SK-N-SH (cell line): ENCODE results near the gene TOPAZ1.

Experiments used
- CHD2 ChIP-seq: fragments of 150-350 bp; IDR thresholded peaks from 2 replicates; pipeline ENCODE4 v1.6.1; 2018; ENCODE audit warnings: low read length; ENCODE audit not compliant: partially characterized antibody
- EP300 ChIP-seq, 2 experiments: IDR thresholded peaks; 2 replicates each; pipeline versions ENCODE4 v1.4.0 to v1.6.1; 2012; ENCODE audit warnings: borderline replicate concordance in 1 of 2, low read depth in 1 of 2, low read length in 1 of 2
- EZH2phosphoT487 ChIP-seq: fragments of 200-600 bp; sonication (generic); IDR thresholded peaks from 2 replicates; pipeline ENCODE4 v1.6.1; 2017; ENCODE audit warnings: low read depth, mixed run types, mild to moderate bottlenecking, antibody characterized with exemption, moderate library complexity, borderline replicate concordance
- POLR2AphosphoS5 ChIP-seq: IDR thresholded peaks from 2 replicates; pipeline ENCODE4 v1.6.1; 2012; ENCODE audit warnings: low read depth, low read length
- RAD21 ChIP-seq: IDR thresholded peaks from 2 replicates; pipeline ENCODE4 v1.6.1; 2012; ENCODE audit warnings: mild to moderate bottlenecking, low read length
- RXRA ChIP-seq: IDR thresholded peaks from 2 replicates; pipeline ENCODE4 v1.4.0; 2012; ENCODE audit warnings: low read depth, mild to moderate bottlenecking, borderline replicate concordance
- TEAD4 ChIP-seq: IDR thresholded peaks from 2 replicates; pipeline ENCODE4 v1.4.0; 2012; ENCODE audit warnings: mild to moderate bottlenecking, borderline replicate concordance; ENCODE audit not compliant: insufficient read depth
- YY1 ChIP-seq: IDR thresholded peaks from 2 replicates; pipeline ENCODE4 v1.4.0; 2012; ENCODE audit warnings: low read depth, mild to moderate bottlenecking
- TF ChIP-seq, protein P1 (sequence below): fragments of 200-600 bp; sonication (generic); IDR thresholded peaks from 2 replicates; pipeline ENCODE4 v1.6.1; 2017; ENCODE audit warnings: antibody characterized with exemption, mild to moderate bottlenecking, moderate library complexity
- TF ChIP-seq, protein P2 (sequence below): IDR thresholded peaks from 2 replicates; pipeline ENCODE4 v1.6.1; 2012; ENCODE audit warnings: mild to moderate bottlenecking, low read depth, low read length, moderate library complexity
- TF ChIP-seq, protein P3 (sequence below): IDR thresholded peaks from 2 replicates; pipeline ENCODE4 v1.4.0; 2012; ENCODE audit warnings: low read depth
- TF ChIP-seq, protein P4 (sequence below): IDR thresholded peaks from 2 replicates; pipeline ENCODE4 v1.4.0; 2012; ENCODE audit warnings: low read depth, borderline replicate concordance

DNA sequence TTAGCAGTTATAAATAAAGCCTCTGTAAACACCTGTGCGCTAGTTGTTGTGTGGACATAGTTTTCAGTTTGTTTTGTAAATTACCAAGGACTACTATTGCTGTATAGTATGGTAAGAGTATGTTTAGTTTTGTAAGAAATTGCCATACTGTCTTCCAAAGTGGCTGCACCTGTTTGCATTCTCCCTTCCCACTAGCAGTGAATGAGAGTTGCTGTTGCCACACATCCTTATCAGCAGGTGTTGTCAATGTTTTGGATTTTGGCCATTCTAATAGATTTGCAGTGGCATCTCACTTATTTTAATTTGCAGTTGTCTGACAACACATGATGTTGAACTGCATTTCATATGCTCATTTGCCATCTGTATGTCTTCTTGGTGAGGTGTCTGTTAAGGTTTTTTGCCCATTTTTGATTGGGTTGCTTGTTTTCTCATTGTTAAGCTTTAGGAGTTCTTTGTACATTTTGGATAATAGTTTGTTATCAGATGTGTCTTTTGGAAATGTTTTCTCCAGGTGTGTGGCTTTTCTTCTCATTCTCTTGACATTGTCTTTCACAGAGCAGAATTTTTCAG, 111.8 kb downstream of the TOPAZ1 start:
- TF ChIP-seq EP300 (IDR thresholded peaks at IDR 0.05; ENCODE audit: borderline replicate concordance in 1 of 2, low read depth in 1 of 2, low read length in 1 of 2) (no peak), CHD2 (no peak), EZH2phosphoT487 (no peak), RXRA (no peak), TEAD4 (no peak), YY1 (no peak), POLR2AphosphoS5 (no peak), RAD21 (no peak)
- TF ChIP-seq, protein P1, sequence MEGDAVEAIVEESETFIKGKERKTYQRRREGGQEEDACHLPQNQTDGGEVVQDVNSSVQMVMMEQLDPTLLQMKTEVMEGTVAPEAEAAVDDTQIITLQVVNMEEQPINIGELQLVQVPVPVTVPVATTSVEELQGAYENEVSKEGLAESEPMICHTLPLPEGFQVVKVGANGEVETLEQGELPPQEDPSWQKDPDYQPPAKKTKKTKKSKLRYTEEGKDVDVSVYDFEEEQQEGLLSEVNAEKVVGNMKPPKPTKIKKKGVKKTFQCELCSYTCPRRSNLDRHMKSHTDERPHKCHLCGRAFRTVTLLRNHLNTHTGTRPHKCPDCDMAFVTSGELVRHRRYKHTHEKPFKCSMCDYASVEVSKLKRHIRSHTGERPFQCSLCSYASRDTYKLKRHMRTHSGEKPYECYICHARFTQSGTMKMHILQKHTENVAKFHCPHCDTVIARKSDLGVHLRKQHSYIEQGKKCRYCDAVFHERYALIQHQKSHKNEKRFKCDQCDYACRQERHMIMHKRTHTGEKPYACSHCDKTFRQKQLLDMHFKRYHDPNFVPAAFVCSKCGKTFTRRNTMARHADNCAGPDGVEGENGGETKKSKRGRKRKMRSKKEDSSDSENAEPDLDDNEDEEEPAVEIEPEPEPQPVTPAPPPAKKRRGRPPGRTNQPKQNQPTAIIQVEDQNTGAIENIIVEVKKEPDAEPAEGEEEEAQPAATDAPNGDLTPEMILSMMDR, result no peak
- TF ChIP-seq, protein P2, sequence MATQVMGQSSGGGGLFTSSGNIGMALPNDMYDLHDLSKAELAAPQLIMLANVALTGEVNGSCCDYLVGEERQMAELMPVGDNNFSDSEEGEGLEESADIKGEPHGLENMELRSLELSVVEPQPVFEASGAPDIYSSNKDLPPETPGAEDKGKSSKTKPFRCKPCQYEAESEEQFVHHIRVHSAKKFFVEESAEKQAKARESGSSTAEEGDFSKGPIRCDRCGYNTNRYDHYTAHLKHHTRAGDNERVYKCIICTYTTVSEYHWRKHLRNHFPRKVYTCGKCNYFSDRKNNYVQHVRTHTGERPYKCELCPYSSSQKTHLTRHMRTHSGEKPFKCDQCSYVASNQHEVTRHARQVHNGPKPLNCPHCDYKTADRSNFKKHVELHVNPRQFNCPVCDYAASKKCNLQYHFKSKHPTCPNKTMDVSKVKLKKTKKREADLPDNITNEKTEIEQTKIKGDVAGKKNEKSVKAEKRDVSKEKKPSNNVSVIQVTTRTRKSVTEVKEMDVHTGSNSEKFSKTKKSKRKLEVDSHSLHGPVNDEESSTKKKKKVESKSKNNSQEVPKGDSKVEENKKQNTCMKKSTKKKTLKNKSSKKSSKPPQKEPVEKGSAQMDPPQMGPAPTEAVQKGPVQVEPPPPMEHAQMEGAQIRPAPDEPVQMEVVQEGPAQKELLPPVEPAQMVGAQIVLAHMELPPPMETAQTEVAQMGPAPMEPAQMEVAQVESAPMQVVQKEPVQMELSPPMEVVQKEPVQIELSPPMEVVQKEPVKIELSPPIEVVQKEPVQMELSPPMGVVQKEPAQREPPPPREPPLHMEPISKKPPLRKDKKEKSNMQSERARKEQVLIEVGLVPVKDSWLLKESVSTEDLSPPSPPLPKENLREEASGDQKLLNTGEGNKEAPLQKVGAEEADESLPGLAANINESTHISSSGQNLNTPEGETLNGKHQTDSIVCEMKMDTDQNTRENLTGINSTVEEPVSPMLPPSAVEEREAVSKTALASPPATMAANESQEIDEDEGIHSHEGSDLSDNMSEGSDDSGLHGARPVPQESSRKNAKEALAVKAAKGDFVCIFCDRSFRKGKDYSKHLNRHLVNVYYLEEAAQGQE, result no peak
- TF ChIP-seq, protein P3, sequence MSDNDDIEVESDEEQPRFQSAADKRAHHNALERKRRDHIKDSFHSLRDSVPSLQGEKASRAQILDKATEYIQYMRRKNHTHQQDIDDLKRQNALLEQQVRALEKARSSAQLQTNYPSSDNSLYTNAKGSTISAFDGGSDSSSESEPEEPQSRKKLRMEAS, result no peak
- TF ChIP-seq, protein P4, sequence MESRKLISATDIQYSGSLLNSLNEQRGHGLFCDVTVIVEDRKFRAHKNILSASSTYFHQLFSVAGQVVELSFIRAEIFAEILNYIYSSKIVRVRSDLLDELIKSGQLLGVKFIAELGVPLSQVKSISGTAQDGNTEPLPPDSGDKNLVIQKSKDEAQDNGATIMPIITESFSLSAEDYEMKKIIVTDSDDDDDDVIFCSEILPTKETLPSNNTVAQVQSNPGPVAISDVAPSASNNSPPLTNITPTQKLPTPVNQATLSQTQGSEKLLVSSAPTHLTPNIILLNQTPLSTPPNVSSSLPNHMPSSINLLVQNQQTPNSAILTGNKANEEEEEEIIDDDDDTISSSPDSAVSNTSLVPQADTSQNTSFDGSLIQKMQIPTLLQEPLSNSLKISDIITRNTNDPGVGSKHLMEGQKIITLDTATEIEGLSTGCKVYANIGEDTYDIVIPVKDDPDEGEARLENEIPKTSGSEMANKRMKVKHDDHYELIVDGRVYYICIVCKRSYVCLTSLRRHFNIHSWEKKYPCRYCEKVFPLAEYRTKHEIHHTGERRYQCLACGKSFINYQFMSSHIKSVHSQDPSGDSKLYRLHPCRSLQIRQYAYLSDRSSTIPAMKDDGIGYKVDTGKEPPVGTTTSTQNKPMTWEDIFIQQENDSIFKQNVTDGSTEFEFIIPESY, result no peak
